ENCODE data around the gene RFTN2.

- TF ChIP-seq CTCF (conservative IDR thresholded peaks at IDR 0.05 in 1 of 2, IDR thresholded peaks at IDR 0.05 in 1 of 2; ENCODE audit: extremely low read depth in 1 of 2, insufficient read depth in 1 of 2, low read depth in 1 of 2, low read length in 2 of 2) (no peak), EZH2 (IDR thresholded peaks at IDR 0.05; ENCODE audit: borderline replicate concordance, low read length) (no peak)
Measured at GRCh38 chr2:197666277-197666676, 9.1 kb downstream of the RFTN2 start.
